ENCODE results near the gene NCBP2L.

The NCBP2L gene

DNA sequence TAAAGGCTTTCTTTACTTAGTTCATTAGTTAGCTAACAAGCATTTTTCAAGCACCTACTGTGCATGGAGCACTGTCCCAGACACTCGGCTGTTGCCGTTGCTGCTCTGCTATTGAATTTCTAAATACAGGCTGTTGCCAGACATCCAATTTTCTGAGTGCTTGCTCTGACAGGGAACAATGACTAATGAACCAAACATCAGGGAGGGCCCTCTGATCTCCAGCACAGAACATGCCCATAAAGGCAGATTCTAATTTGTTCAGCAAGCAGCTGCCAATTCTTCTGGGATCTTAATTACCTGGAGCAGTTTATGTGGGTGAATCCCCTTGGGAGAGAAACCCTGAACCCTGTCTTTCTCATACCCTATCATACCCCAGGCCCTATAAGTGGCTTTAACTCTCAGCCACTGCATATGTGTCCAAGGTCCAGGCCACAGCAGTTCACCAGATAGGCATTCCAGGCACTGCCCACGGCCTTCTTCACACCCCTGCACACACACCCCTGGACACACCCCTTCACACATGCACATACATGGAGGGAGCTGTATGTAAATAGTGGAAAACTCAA lies 29.9 kb upstream of the NCBP2L start:
- Histone ChIP-seq H3K36me3 (replicated peaks) (no peaks in the 10 kb centered on the region), H3K27me3 (replicated peaks) (no peaks in the 10 kb centered on the region), H3K27ac (no peak overlapping the region), H3K4me3 (ENCODE audit: low read depth, low read length) (no peak overlapping the region)
- in situ Hi-C loops (cut with HindIII; ENCODE audit: low pct_ligation_motif_present, low sequenced_read_pairs), result no loop called here
- TF ChIP-seq, protein P1, sequence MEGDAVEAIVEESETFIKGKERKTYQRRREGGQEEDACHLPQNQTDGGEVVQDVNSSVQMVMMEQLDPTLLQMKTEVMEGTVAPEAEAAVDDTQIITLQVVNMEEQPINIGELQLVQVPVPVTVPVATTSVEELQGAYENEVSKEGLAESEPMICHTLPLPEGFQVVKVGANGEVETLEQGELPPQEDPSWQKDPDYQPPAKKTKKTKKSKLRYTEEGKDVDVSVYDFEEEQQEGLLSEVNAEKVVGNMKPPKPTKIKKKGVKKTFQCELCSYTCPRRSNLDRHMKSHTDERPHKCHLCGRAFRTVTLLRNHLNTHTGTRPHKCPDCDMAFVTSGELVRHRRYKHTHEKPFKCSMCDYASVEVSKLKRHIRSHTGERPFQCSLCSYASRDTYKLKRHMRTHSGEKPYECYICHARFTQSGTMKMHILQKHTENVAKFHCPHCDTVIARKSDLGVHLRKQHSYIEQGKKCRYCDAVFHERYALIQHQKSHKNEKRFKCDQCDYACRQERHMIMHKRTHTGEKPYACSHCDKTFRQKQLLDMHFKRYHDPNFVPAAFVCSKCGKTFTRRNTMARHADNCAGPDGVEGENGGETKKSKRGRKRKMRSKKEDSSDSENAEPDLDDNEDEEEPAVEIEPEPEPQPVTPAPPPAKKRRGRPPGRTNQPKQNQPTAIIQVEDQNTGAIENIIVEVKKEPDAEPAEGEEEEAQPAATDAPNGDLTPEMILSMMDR (IDR thresholded peaks at IDR 0.05; ENCODE audit: low read depth, low read length, missing control alignments), result no peak
- peak; percentile 51 for DNase-seq

DNA sequence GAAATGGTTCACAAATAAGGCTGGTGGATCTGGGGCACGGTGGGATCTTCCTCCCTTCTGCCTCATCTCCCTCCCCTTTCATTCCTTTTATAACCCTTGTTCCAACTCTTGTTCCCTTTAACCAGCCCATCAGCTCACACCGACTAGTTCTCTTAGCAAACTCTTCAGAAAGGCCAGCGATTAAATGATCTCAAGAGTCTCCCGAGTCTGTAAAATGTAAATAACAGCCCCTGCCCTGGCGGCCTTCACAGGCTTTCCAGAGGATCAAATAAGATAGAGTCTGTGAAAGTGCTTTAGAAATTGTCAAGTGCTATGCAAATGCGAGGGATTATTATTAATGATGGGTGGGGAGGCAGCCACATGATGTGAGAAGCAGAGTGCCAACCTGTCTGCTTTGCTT lies 29.0 kb upstream of the NCBP2L start:
- in situ Hi-C loops (cut with HindIII; ENCODE audit: low pct_ligation_motif_present, low sequenced_read_pairs), result no loop called here
- no peaks in the 10 kb centered on the region for H3K36me3 ChIP-seq (replicated peaks)
- no peak overlapping the region for H3K4me3 ChIP-seq (ENCODE audit: low read depth, low read length)
- TF ChIP-seq, protein P1 (IDR thresholded peaks at IDR 0.05; ENCODE audit: low read depth, low read length, missing control alignments), result no peak
- DNase-seq, result no peak
- no peaks in the 10 kb centered on the region for H3K27me3 ChIP-seq (replicated peaks)
- H3K27ac ChIP-seq, result no peak overlapping the region

DNA sequence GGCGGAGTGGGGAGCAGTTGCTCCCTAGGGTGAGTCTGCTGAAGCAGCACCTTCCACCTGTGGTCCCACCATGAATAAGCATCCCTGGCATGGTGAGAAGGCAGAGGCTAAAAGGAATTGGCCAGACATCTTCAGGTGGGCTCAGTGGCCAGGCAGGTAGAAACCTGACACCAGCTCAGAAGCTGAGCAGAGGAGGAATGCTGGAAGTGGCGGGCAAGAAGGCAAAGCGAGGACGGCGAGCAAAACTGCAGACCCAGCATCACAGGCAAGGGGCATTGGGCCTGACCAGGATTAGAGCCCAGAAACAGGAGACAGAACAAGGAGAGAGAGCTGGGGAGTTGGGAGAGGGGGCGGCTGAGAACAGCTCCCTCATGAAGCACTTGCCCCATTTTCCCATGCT lies 27.3 kb upstream of the NCBP2L start:
- Histone ChIP-seq H3K27ac (no peak overlapping the region), H3K4me3 (ENCODE audit: low read depth, low read length) (no peak overlapping the region), H3K27me3 (replicated peaks) (no peaks in the 10 kb centered on the region), H3K36me3 (replicated peaks) (no peaks in the 10 kb centered on the region)
- TF ChIP-seq, protein P1 (IDR thresholded peaks at IDR 0.05; ENCODE audit: low read depth, low read length, missing control alignments), result no peak
- in situ Hi-C loops (cut with HindIII; ENCODE audit: low pct_ligation_motif_present, low sequenced_read_pairs), result no loop called here
- no peak for DNase-seq

DNA sequence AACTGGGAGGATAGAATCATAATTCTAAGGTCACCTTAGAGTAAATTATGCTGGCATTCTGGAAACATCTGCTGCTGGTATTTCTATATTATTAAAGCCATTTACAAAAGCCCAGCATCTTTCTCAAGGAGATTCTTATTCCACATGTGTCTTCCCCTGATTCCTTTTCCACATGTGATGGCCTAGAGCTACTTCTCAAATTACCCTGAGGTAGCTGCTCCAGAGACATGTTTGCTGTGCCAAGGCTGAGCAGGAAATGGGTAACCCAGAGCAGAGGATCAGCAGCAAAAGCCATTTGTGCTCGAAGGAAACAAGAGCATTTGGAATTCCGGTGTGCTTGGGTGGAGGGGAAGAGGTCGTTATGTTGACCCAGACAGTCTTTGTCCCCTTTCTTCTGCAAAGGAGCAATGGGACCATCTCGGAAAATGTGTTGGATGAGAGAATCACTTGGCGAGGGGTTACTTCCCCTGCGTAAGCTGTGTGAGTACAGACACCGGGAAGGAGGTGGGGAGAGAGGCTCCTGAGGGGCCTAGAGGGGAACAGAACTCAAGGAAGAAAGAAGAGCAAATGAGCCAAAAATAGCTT lies 26.6 kb upstream of the NCBP2L start:
- Histone ChIP-seq H3K4me3 (ENCODE audit: low read depth, low read length) (no peak overlapping the region), H3K27ac (no peak overlapping the region), H3K27me3 (replicated peaks) (no peaks in the 10 kb centered on the region), H3K36me3 (replicated peaks) (no peaks in the 10 kb centered on the region)
- TF ChIP-seq, protein P1 (IDR thresholded peaks at IDR 0.05; ENCODE audit: low read depth, low read length, missing control alignments), result no peak
- no peak for DNase-seq
- in situ Hi-C loops (cut with HindIII; ENCODE audit: low pct_ligation_motif_present, low sequenced_read_pairs), result no loop called here

DNA sequence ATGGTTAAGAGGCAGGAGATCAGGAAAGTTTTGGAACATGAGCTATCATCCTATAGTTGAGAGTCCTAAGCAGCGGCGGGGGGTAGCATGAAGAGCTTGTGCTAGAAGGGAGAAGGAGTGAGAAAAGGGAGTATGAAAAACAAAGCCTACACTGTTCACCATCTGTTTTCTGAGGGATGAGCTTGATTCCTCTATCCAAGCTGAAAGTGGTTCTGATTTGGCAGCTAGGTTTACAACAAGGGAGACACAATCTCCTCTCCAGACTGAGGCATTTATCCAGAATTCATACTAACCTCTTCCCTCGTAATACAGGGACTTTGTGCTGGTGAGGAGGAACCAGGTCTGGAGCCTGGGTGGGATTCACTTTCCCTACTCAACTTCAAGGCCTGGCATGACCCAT lies 25.5 kb upstream of the NCBP2L start:
- Histone ChIP-seq H3K27me3 (replicated peaks) (no peaks in the 10 kb centered on the region), H3K36me3 (replicated peaks) (no peaks in the 10 kb centered on the region), H3K4me3 (ENCODE audit: low read depth, low read length) (no peak overlapping the region), H3K27ac (no peak overlapping the region)
- no peak for DNase-seq
- TF ChIP-seq, protein P1 (IDR thresholded peaks at IDR 0.05; ENCODE audit: low read depth, low read length, missing control alignments), result no peak
- in situ Hi-C loops (cut with HindIII; ENCODE audit: low pct_ligation_motif_present, low sequenced_read_pairs), result no loop called here

DNA sequence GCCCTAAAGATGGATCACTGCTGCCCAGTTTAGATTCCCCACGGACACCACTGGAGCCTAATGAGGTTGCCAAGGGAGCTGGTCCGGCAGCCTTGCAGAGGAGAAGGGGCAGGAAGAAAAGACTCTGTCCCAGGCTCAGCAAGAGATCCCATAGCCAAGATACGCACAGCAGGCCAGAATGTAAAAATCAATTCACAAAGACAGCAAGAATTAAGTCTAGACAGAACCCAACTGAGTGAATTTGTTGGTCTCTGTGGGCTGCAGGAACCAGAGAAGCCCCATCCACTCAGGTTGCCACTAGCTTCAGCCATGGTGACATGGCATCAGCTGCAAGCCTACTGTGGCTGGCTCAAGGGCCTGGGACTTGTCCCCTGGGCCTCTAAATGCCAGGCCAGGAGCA lies 24.8 kb upstream of the NCBP2L start:
- Histone ChIP-seq H3K4me3 (ENCODE audit: low read depth, low read length) (no peak overlapping the region), H3K36me3 (replicated peaks) (no peaks in the 10 kb centered on the region), H3K27ac (no peak overlapping the region), H3K27me3 (replicated peaks) (no peaks in the 10 kb centered on the region)
- no peak for DNase-seq
- TF ChIP-seq, protein P1 (IDR thresholded peaks at IDR 0.05; ENCODE audit: low read depth, low read length, missing control alignments), result no peak
- in situ Hi-C loops (cut with HindIII; ENCODE audit: low pct_ligation_motif_present, low sequenced_read_pairs), result no loop called here

All from brain microvascular endothelial cell (primary cell).